IMR-90 (cell line): ENCODE data around the gene CA12. TPM values are rescaled to one million over a fixed set of nuclear protein-coding genes. Genes with fewer than 3 reads are reported as not detected.

ENCODE experiments used
- ATAC-seq: fragments of 200-7000 bp; cut with Tn5 transposase; 2 replicates; pipeline ENCODE4 v1.9.1; 2020; ENCODE audit warnings: low read depth, mild to moderate bottlenecking, moderate library complexity
- BruUV-seq: library from RNA; stranded (reverse); fragments of 400-500 nt; replicated peaks from 2 replicates; lab custom pipeline; 2021; lab: Mats Ljungman, UMichigan
- CTCF ChIA-PET: fragments of 300-600 bp; formaldehyde crosslinking; extraction: SDS; loops from one replicate; lab custom pipeline; 2021; ENCODE audit warnings: antibody characterized with exemption; lab: Yijun Ruan, JAX
- POLR2A ChIA-PET: fragments of 300-600 bp; sonication (Branson Sonifier 250); formaldehyde crosslinking; loops from one replicate; lab custom pipeline; 2022; ENCODE audit warnings: antibody characterized with exemption; ENCODE audit not compliant: unreplicated experiment; lab: Charles Lee
- DNase-seq: peaks from one replicate; pipeline ENCODE4 v3.0.0; 2013
- H2AFZ ChIP-seq: replicated peaks from 2 replicates; pipeline ENCODE3; 2013; ENCODE audit warnings: low read length, mild to moderate bottlenecking; ENCODE audit not compliant: poor library complexity
- H2AK5ac ChIP-seq: 2 replicates; pipeline ENCODE4 v1.6.1; 2013; ENCODE audit warnings: low read depth, low read length, inconsistent platforms
- H2AK9ac ChIP-seq: replicated peaks from 2 replicates; pipeline ENCODE3; 2013; ENCODE audit warnings: mild to moderate bottlenecking, low read depth, low read length, moderate library complexity; ENCODE audit not compliant: poor library complexity
- H2BK120ac ChIP-seq: 2 replicates; pipeline ENCODE4 v1.6.1; 2013; ENCODE audit warnings: low read depth, low read length, inconsistent platforms
- H2BK15ac ChIP-seq: 3 replicates; pipeline ENCODE4 v1.6.1; 2013; ENCODE audit warnings: low read depth, low read length, inconsistent platforms
- H2BK20ac ChIP-seq: 2 replicates; pipeline ENCODE4 v1.6.1; 2013; ENCODE audit warnings: low read depth, mild to moderate bottlenecking, inconsistent platforms, low read length, moderate library complexity
- H2BK5ac ChIP-seq: 2 replicates; pipeline ENCODE4 v1.6.1; 2013; ENCODE audit warnings: mild to moderate bottlenecking, low read depth, low read length, inconsistent platforms; ENCODE audit not compliant: poor library complexity, severe bottlenecking
- H3K14ac ChIP-seq: replicated peaks from 2 replicates; pipeline ENCODE4 v1.6.1; 2013; ENCODE audit warnings: low read depth, low read length, inconsistent platforms
- H3K18ac ChIP-seq: 2 replicates; pipeline ENCODE4 v1.6.1; 2013; ENCODE audit warnings: low read depth, low read length, control low read depth
- H3K23ac ChIP-seq: 2 replicates; pipeline ENCODE4 v1.6.1; 2013; ENCODE audit warnings: low read depth, low read length, inconsistent platforms
- H3K27ac ChIP-seq: 2 replicates; pipeline ENCODE4 v1.5.1; 2013; ENCODE audit warnings: mild to moderate bottlenecking, control low read depth, low read length; ENCODE audit not compliant: insufficient read depth
- H3K27me3 ChIP-seq: 2 replicates; pipeline ENCODE4 v1.6.1; 2013; ENCODE audit warnings: low read length; ENCODE audit not compliant: control insufficient read depth, insufficient read depth
- H3K36me3 ChIP-seq: 2 replicates; pipeline ENCODE4 v1.6.1; 2013; ENCODE audit warnings: low read length, mixed read lengths; ENCODE audit not compliant: control insufficient read depth, insufficient read depth
- H3K4ac ChIP-seq: 2 replicates; pipeline ENCODE4 v1.6.1; 2013; ENCODE audit warnings: low read depth, low read length, inconsistent platforms
- H3K4me1 ChIP-seq: 2 replicates; pipeline ENCODE4 v1.6.1; 2013; ENCODE audit warnings: low read length, mixed read lengths; ENCODE audit not compliant: control insufficient read depth, insufficient read depth
- H3K4me2 ChIP-seq: 2 replicates; pipeline ENCODE4 v1.6.1; 2013; ENCODE audit warnings: low read depth, mild to moderate bottlenecking, control low read depth, low read length, moderate library complexity
- H3K4me3 ChIP-seq: 2 replicates; pipeline ENCODE4 v1.5.1; 2013; ENCODE audit warnings: low read depth, mild to moderate bottlenecking, control low read depth, low read length, moderate library complexity; ENCODE audit not compliant: insufficient read depth
- H3K56ac ChIP-seq: 2 replicates; pipeline ENCODE4 v1.6.1; 2013; ENCODE audit warnings: low read length, inconsistent platforms; ENCODE audit not compliant: insufficient read depth; ENCODE audit errors: extremely low read depth
- H3K79me1 ChIP-seq, 2 experiments: 2 replicates each; pipeline ENCODE4 v1.6.1; 2013; ENCODE audit warnings: low read length in 2 of 2, inconsistent platforms in 1 of 2, low read depth in 1 of 2
- H3K9ac ChIP-seq: 2 replicates; pipeline ENCODE4 v1.6.1; 2013; ENCODE audit warnings: low read depth, low read length, control low read depth
- H3K9me1 ChIP-seq: 2 replicates; pipeline ENCODE4 v1.6.1; 2013; ENCODE audit warnings: low read length, inconsistent platforms; ENCODE audit not compliant: insufficient read depth
- H3K9me3 ChIP-seq: 2 replicates; pipeline ENCODE4 v1.6.1; 2013; ENCODE audit warnings: low read length; ENCODE audit not compliant: control insufficient read depth, insufficient read depth
- H4K20me1 ChIP-seq: 2 replicates; pipeline ENCODE4 v1.6.1; 2013; ENCODE audit warnings: low read length, inconsistent platforms; ENCODE audit not compliant: insufficient read depth
- H4K5ac ChIP-seq: 2 replicates; pipeline ENCODE4 v1.6.1; 2013; ENCODE audit warnings: mild to moderate bottlenecking, low read depth, low read length, control low read depth
- H4K8ac ChIP-seq, 2 experiments: 2 replicates each; pipeline ENCODE4 v1.6.1; 2013; ENCODE audit warnings: low read depth in 2 of 2, low read length in 2 of 2, control low read depth in 1 of 2, inconsistent platforms in 1 of 2
- H4K91ac ChIP-seq: 2 replicates; pipeline ENCODE4 v1.6.1; 2013; ENCODE audit warnings: low read depth, low read length, inconsistent platforms; ENCODE audit not compliant: insufficient read depth
- BHLHE40 ChIP-seq: fragments of 150-350 bp; IDR thresholded peaks from 2 replicates; pipeline ENCODE4 v1.6.1; 2016; ENCODE audit warnings: mild to moderate bottlenecking, low read depth, low read length
- CEBPB ChIP-seq: IDR thresholded peaks from 2 replicates; pipeline ENCODE4 v1.6.1; 2012; ENCODE audit warnings: low read depth, low read length, improper control_type of control experiment
- ELK1 ChIP-seq: fragments of 150-350 bp; IDR thresholded peaks from 2 replicates; pipeline ENCODE4 v1.6.1; 2016; ENCODE audit warnings: low read depth, mild to moderate bottlenecking, low read length, moderate library complexity, borderline replicate concordance
- MAZ ChIP-seq: IDR thresholded peaks from 2 replicates; pipeline ENCODE4 v1.6.1; 2012; ENCODE audit warnings: low read depth, mild to moderate bottlenecking, low read length, improper control_type of control experiment, moderate library complexity, borderline replicate concordance
- MXI1 ChIP-seq: IDR thresholded peaks from 2 replicates; pipeline ENCODE4 v1.6.1; 2012; ENCODE audit warnings: low read depth, mild to moderate bottlenecking, low read length, moderate library complexity, borderline replicate concordance
- POLR2A ChIP-seq: IDR thresholded peaks from 2 replicates; pipeline ENCODE4 v1.6.1; 2012; ENCODE audit warnings: mild to moderate bottlenecking, low read depth, low read length
- RFX5 ChIP-seq: IDR thresholded peaks from 2 replicates; pipeline ENCODE4 v1.8.0; 2012; ENCODE audit warnings: low read depth, mild to moderate bottlenecking, low read length, moderate library complexity
- SMC3 ChIP-seq: fragments of 150-350 bp; IDR thresholded peaks from 2 replicates; pipeline ENCODE4 v1.6.1; 2016; ENCODE audit warnings: low read depth, mild to moderate bottlenecking, antibody characterized with exemption, low read length, moderate library complexity
- USF2 ChIP-seq: fragments of 150-350 bp; IDR thresholded peaks from 2 replicates; pipeline ENCODE4 v1.6.1; 2017; ENCODE audit warnings: mild to moderate bottlenecking, antibody characterized with exemption, low read length, low read depth
- WGBS, 2 experiments: methylation state at CpG; one replicate each; pipeline versions ENCODE4 v1.1.5 to v1.1.7; 2013; ENCODE audit warnings: missing lambda C conversion rate in 2 of 2; ENCODE audit not compliant: insufficient read length in 1 of 2; ENCODE audit errors: extremely low coverage in 2 of 2; 5-methylcytosine and 5-hydroxymethylcytosine counted together
- dilution Hi-C: fragments of 300-500 bp; cut with HindIII; formaldehyde crosslinking; loops from one replicate; pipeline ENCODE4 v1.14.3; 2018; ENCODE audit warnings: low sequenced_read_pairs; ENCODE audit not compliant: unreplicated experiment
- in situ Hi-C: fragments of 300-500 bp; cut with MboI; formaldehyde crosslinking; loops from 3 replicates; pipeline ENCODE4 v1.14.3; 2019; ENCODE audit warnings: low sequenced_read_pairs, inconsistent platforms, mixed read lengths
- intact Hi-C: fragments of 100-400 bp; cut with micrococcal nuclease; formaldehyde crosslinking; loops from 2 replicates; pipeline ENCODE4 v1.10.0; 2022
- polyA plus RNA-seq, 3 experiments: library from polyadenylated mRNA; depleted of rRNA; stranded (reverse); fragments of >200 nt; gene quantifications; 2 replicates each; pipeline ENCODE4 v1.2.3, GENCODE V29; 2012; ENCODE audit warnings: low replicate concordance in 1 of 3
- total RNA-seq: library from RNA; depleted of rRNA; stranded (reverse); fragments of >200 nt; gene quantifications from 2 replicates; pipeline ENCODE4 v1.2.3, GENCODE V29; 2012

Gene CA12
- total and polyA plus RNA-seq, 2 of the 4 experiments (the other 2 are of a cell fraction): 33.7 to 52.6 TPM

GRCh38 chr15:63379492-63380150 is 2.0 kb downstream of the CA12 start:
- H3K23ac ChIP-seq: peak overlapping the region; percentile 54; the same call in 1 of the 2 replicates
- no peaks in the 10 kb centered on the region for H3K36me3 ChIP-seq
- H2AFZ ChIP-seq: no peak overlapping the region
- no peak overlapping the region for H3K27ac ChIP-seq
- CTCF ChIA-PET: interaction anchor here (0.6 kb wide), 1 partner anchor 35 kb away, joined by 3 read pairs; no protein-coding TSS in a partner anchor
- H3K27me3 ChIP-seq: no peaks in the 10 kb centered on the region
- no peak overlapping the region for H4K91ac ChIP-seq
- POLR2A ChIA-PET: no interaction called here
- peak overlapping the region; percentile 7; the same call in 1 of the 2 replicates for H3K14ac ChIP-seq
- H2AK5ac ChIP-seq: no peak overlapping the region
- H3K9me3 ChIP-seq: no peaks in the 10 kb centered on the region
- no peak overlapping the region; the same call in 1 of the 2 replicates for H4K5ac ChIP-seq
- H3K9ac ChIP-seq: no peak overlapping the region
- no peak overlapping the region for H3K4me3 ChIP-seq
- no peak overlapping the region for H2AK9ac ChIP-seq
- H3K9me1 ChIP-seq: peaks cover 4% of the 10 kb centered on the region
- H3K18ac ChIP-seq: peak overlapping the region; percentile 43; the same call in 1 of the 2 replicates
- H3K56ac ChIP-seq: no peak overlapping the region
- intact Hi-C loops (no loop called here), dilution Hi-C loops (no loop called here), in situ Hi-C loops (no loop called here)
- BruUV-seq: no TSS peak
- H3K79me1 ChIP-seq: 0 out of 4 replicates have a peak, but pooled peaks cover 0 to 3% of the 10 kb centered on the region in 2 experiments
- 86% methylated on average over 1 of the region's 2 CpGs; no CpG with 5 or more reads in 1 of the 2 experiments for WGBS, 2 experiments
- ATAC-seq (no peak), DNase-seq (no peak)
- H3K4me1 ChIP-seq: peaks cover 20% of the 10 kb centered on the region
- no peak overlapping the region for H2BK120ac ChIP-seq
- H2BK15ac ChIP-seq: no peak overlapping the region; the same call in 2 of the 3 replicates
- no peaks in the 10 kb centered on the region for H4K20me1 ChIP-seq
- H2BK5ac ChIP-seq: no peak overlapping the region
- H3K4ac ChIP-seq: no peak overlapping the region
- H3K4me2 ChIP-seq: peak overlapping the region; percentile 4; the same call in 1 of the 2 replicates
- TF ChIP-seq MXI1 (no peak), SMC3 (no peak), MAZ (no peak), RFX5 (no peak), POLR2A (no peak), ELK1 (no peak), CEBPB (no peak), BHLHE40 (no peak), USF2 (no peak)
- peak overlapping the region; percentile 31; the same call in 1 of the 2 replicates for H2BK20ac ChIP-seq
- peak overlapping the region in 1 of 2 experiments; percentile 46; a peak in 2 of 4 replicates for H4K8ac ChIP-seq
